K562 (cell line): ENCODE measurements around the gene TBX10. TPM values are rescaled to one million over a fixed set of nuclear protein-coding genes. Genes with fewer than 3 reads are reported as not detected.

ENCODE experiments used
- ATAC-seq: fragments of 200-7000 bp; cut with Tn5 transposase; 3 replicates; pipeline ENCODE4 v1.9.1; 2020; ENCODE audit warnings: moderate library complexity
- BruUV-seq: library from RNA; stranded (reverse); fragments of 400-500 nt; replicated peaks from 2 replicates; lab custom pipeline; 2021; lab: Mats Ljungman, UMichigan
- CTCF ChIA-PET: fragments of 300-600 bp; formaldehyde crosslinking; extraction: SDS; loops from one replicate; lab custom pipeline; 2021; ENCODE audit warnings: low intra/inter-chr PET ratio; lab: Yijun Ruan, JAX
- POLR2A ChIA-PET: fragments of 300-600, 350-650 bp; sonication (Branson Sonifier 250); formaldehyde crosslinking; extraction: SDS; loops from one replicate; lab custom pipeline; 2021; ENCODE audit warnings: antibody characterized with exemption, inconsistent platforms; lab: Yijun Ruan, JAX
- DNase-seq, 4 experiments: peaks; one replicate each; pipeline versions ENCODE4 v3.0.0 to v3.0.0-alpha.2; 2011 to 2018; ENCODE audit warnings: low spot score in 3 of 4, mixed read lengths in 3 of 4; ENCODE audit errors: extremely low read depth in 1 of 4
- FAIRE-seq: peaks from 2 replicates; lab custom pipeline; 2011; peaks lifted over from hg19 to GRCh38; lab: Jason Lieb, UNC
- H2AFZ ChIP-seq: 2 replicates; pipeline ENCODE4 v1.6.0; 2011; ENCODE audit warnings: low read depth, low read length, control low read depth, inconsistent platforms
- H3K27ac ChIP-seq: fragments of 200-600 bp; 3 replicates; pipeline ENCODE4 v1.8.0; 2011; ENCODE audit warnings: low read depth, mild to moderate bottlenecking, control low read depth, inconsistent platforms, low read length, moderate library complexity, mixed read lengths; ENCODE audit errors: extremely low read depth
- H3K27me3 ChIP-seq, 2 experiments: fragments of 300-600 bp in 1 of 2; 2 replicates in 1 of 2; 3 replicates in 1 of 2; pipeline versions ENCODE4 v1.6.0 to v1.8.0; 2011; ENCODE audit warnings: inconsistent platforms in 2 of 2, low read length in 2 of 2, mild to moderate bottlenecking in 1 of 2, mixed read lengths in 1 of 2, moderate library complexity in 1 of 2; ENCODE audit not compliant: control insufficient read depth in 2 of 2, insufficient read depth in 2 of 2
- H3K36me3 ChIP-seq: fragments of 300-600 bp; 3 replicates; pipeline ENCODE4 v1.8.0; 2011; ENCODE audit warnings: mild to moderate bottlenecking, low read length, inconsistent platforms; ENCODE audit not compliant: control insufficient read depth, insufficient read depth
- H3K4me1 ChIP-seq, 2 experiments: fragments of 200-600 bp in 1 of 2; replicated peaks in 1 of 2; 2 replicates in 1 of 2; 3 replicates in 1 of 2; pipeline versions ENCODE4 v1.5.1 to v1.8.0; 2011; ENCODE audit warnings: inconsistent platforms in 2 of 2, low read length in 2 of 2, mild to moderate bottlenecking in 1 of 2, mixed read lengths in 1 of 2, moderate library complexity in 1 of 2; ENCODE audit not compliant: control insufficient read depth in 2 of 2, insufficient read depth in 2 of 2
- H3K4me2 ChIP-seq: 2 replicates; pipeline ENCODE4 v1.6.1; 2011; ENCODE audit warnings: low read length, control low read depth, inconsistent platforms, mixed read lengths; ENCODE audit not compliant: insufficient read depth
- H3K4me3 ChIP-seq: fragments of 200-600 bp; sonication (generic), shearing (Covaris generic); 2 replicates; pipeline ENCODE4 v1.5.1; 2016; ENCODE audit warnings: control low read depth, inconsistent platforms
- H3K79me2 ChIP-seq: fragments of 200-600 bp; 3 replicates; pipeline ENCODE4 v1.8.0; 2011; ENCODE audit warnings: low read length, inconsistent platforms; ENCODE audit not compliant: control insufficient read depth, insufficient read depth
- H3K9ac ChIP-seq, 2 experiments: 2 replicates each; pipeline versions ENCODE4 v1.6.0 to v1.6.1; 2011; ENCODE audit warnings: low read depth in 2 of 2, low read length in 2 of 2, control low read depth in 1 of 2, inconsistent platforms in 1 of 2, mild to moderate bottlenecking in 1 of 2, mixed read lengths in 1 of 2; ENCODE audit not compliant: insufficient read depth in 1 of 2
- H3K9me1 ChIP-seq: one replicate; pipeline ENCODE4 v1.6.0; 2011; ENCODE audit warnings: inconsistent platforms, mild to moderate bottlenecking, low read length, moderate library complexity; ENCODE audit not compliant: control insufficient read depth, insufficient read depth
- H3K9me3 ChIP-seq: replicated peaks from 2 replicates; pipeline ENCODE4 v1.5.1; 2011; ENCODE audit warnings: low read depth, low read length, inconsistent platforms; ENCODE audit not compliant: control insufficient read depth, insufficient read depth
- H4K20me1 ChIP-seq: replicated peaks from 2 replicates; pipeline ENCODE4 v1.6.1; 2011; ENCODE audit warnings: low read length, inconsistent platforms, mixed read lengths; ENCODE audit not compliant: control insufficient read depth, insufficient read depth
- BCOR ChIP-seq: fragments of 450-650 bp; IDR thresholded peaks from 2 replicates; pipeline ENCODE4 v1.6.1; 2016
- CEBPG ChIP-seq, 3 experiments: fragments of 200-800 bp in 1 of 3; sonication (Bioruptor generic) in 1 of 3; sonication (generic) in 1 of 3; formaldehyde crosslinking in 1 of 3; IDR thresholded peaks in 2 of 3; conservative IDR thresholded peaks in 1 of 3; 2 replicates each; pipeline versions ENCODE4 v1.6.1 to v1.8.0; 2016 to 2022; ENCODE audit warnings: missing compliant biosample characterization in 2 of 3, missing genetic modification characterization in 2 of 3, mild to moderate bottlenecking in 1 of 3, missing genetic modification reagents in 1 of 3
- WGBS: fragments of 100-300 bp; shearing (Covaris generic); methylation state at CpG from one replicate; pipeline ENCODE4 v1.1.6; 2016; ENCODE audit warnings: low coverage, mixed read lengths; ENCODE audit not compliant: insufficient coverage; ENCODE audit errors: missing lambda C conversion rate; 5-methylcytosine and 5-hydroxymethylcytosine counted together
- in situ Hi-C: fragments of 300-500 bp; cut with MboI; formaldehyde crosslinking; loops from 4 replicates; pipeline ENCODE4 v1.15.0; 2018; ENCODE audit warnings: inconsistent platforms, mixed read lengths
- intact Hi-C: fragments of 100-400 bp; cut with micrococcal nuclease; formaldehyde crosslinking; loops from 2 replicates; pipeline ENCODE4 v1.14.2; 2022
- polyA plus RNA-seq, 8 experiments: library from polyadenylated mRNA; depleted of rRNA in 4 of 8; stranded (reverse) in 5 of 8; unstranded in 3 of 8; fragments of >200 nt; fragmentation: Nextera tagmentation in 2 of 8; fragmentation: Illumina TruSeq in 1 of 8; extraction: Ambion mirVana in 2 of 8; extraction: Trizol in 1 of 8; gene quantifications; 2 replicates each; pipeline versions ENCODE4 v1.2.1 to v1.2.3, GENCODE V29; 2011 to 2014; ENCODE audit warnings: inconsistent platforms in 1 of 8, missing spikeins in 1 of 8
- total RNA-seq, 7 experiments: library from RNA; depleted of rRNA in 6 of 7; stranded (reverse); fragments of >200 nt in 6 of 7; fragmentation: Illumina TruSeq in 2 of 7; extraction: Trizol in 2 of 7; gene quantifications; 2 replicates each; pipeline versions ENCODE4 v1.2.1 to v1.2.3, GENCODE V29; 2011 to 2021; ENCODE audit warnings: low replicate concordance in 1 of 7

The TBX10 gene
- total and polyA plus RNA-seq, 9 of the 15 experiments (the other 6 are each of a cell fraction or from before 2014, with no cell fraction given), result not detected

- H3K9me1 ChIP-seq, result no peaks in the 10 kb centered on the region
- POLR2A ChIA-PET, result no interaction called here
- no peak for FAIRE-seq
- H3K4me1 ChIP-seq, result peaks cover 0 to 56% of the 10 kb centered on the region in 2 experiments; a peak in 3 of 5 replicates
- H3K9me3 ChIP-seq, result no peaks in the 10 kb centered on the region
- H3K9ac ChIP-seq, result peak overlapping the region in 1 of 2 experiments; percentile 50; a peak in 1 of 4 replicates
- no peak for ATAC-seq
- H3K4me2 ChIP-seq, result no peak overlapping the region
- BruUV-seq, result no TSS peak
- H3K79me2 ChIP-seq, result no peaks in the 10 kb centered on the region
- H3K27ac ChIP-seq, result no peak overlapping the region
- CTCF ChIA-PET, result no interaction called here
- H4K20me1 ChIP-seq, result no peaks in the 10 kb centered on the region
- TF ChIP-seq BCOR (peak; percentile 43; the same call in 1 of the 2 replicates), CEBPG (CRISPR knock-in tag; IDR thresholded peaks at IDR 0.05) (no peak), CEBPG (tag; conservative IDR thresholded peaks at IDR 0.05 in 1 of 2, IDR thresholded peaks at IDR 0.05 in 1 of 2) (no peak)
- H2AFZ ChIP-seq, result no peak overlapping the region
- H3K27me3 ChIP-seq, result peaks cover 0 to 19% of the 10 kb centered on the region in 2 experiments; a peak in 3 of 5 replicates
- intact Hi-C loops, result loop anchor here (5.0 to 10.0 kb wide), 2 partner anchors 65 to 162 kb away; no protein-coding TSS in a partner anchor
- no peak overlapping the region for H3K4me3 ChIP-seq
- WGBS, result 15% methylated on average over 14 of the region's 15 CpGs
- in situ Hi-C loops, result no loop called here
- no peaks in the 10 kb centered on the region for H3K36me3 ChIP-seq
- no peak for DNase-seq
Measured at GRCh38 chr11:67642173-67643120, 2.9 kb upstream of the TBX10 start.
